Testis (tissue), 2 donors: ENCODE data around the gene CAPN1.
"Not testable (repeated sequence)": the region's sequence is repeated elsewhere in the genome, so short reads cannot be mapped to it uniquely, and the experiment has no call there.

ENCODE experiments used
- CTCF ChIP-seq, 3 experiments: fragments of 450-650 bp in 2 of 3; fragments of 200-600 bp in 1 of 3; sonication (generic) in 1 of 3; IDR thresholded peaks; one replicate each; pipeline ENCODE4 v1.5.1; 2016 to 2019; ENCODE audit warnings: antibody characterized with exemption in 3 of 3, mild to moderate bottlenecking in 2 of 3, moderate library complexity in 1 of 3
- POLR2A ChIP-seq: fragments of 450-650 bp; IDR thresholded peaks from one replicate; pipeline ENCODE4 v1.6.1; 2017; ENCODE audit warnings: antibody characterized with exemption, mild to moderate bottlenecking, moderate library complexity

DNA sequence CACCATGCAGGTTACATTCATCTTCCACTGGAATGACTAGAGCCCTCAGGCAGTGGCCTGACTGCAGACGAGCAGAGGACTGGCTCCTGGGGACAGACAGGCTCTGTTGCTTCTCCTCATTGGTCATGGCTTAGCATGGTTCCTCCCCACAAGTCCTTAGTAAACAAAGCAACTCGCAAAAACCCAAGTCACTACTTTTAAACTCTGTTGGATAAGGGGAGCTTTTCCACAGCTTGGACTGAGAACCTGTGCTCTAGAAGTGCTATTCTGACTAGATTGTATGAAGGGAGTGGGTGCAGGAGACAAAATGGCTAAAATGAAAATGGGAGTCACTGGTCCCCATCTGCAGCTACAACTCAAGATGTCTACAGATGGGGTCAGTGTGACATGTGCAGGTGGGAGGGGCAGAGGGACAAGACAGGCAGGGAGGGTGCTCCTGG is 7.1 kb upstream of the CAPN1 start:
- TF ChIP-seq CTCF (IDR thresholded peaks at IDR 0.05); POLR2A: not testable (repeated sequence)
